T-cell (primary cell): ENCODE results near the gene USP28. TPM values are rescaled to one million over a fixed set of nuclear protein-coding genes. Genes with fewer than 3 reads are reported as not detected.

Experiments used
- total RNA-seq, 35 experiments: library from RNA in 6 of 35; stranded (reverse) in 6 of 35; fragments of 120-200 nt in 1 of 35; gene quantifications; one replicate each; pipeline versions ENCODE4 v1.2.1 to v1.2.4 and lab custom pipeline; 2013 to 2026

USP28 gene
- total RNA-seq, 5 donors from 2014 or later (not counting 1 experiment from before 2014, with no cell fraction given), result 16.8 to 28.5 (median 22.9) TPM

Other genes starting within 250 kb of the USP28 start
- gene TMPRSS5, start 169.3 kb downstream of the USP28 start, total RNA-seq, result 1 to 10 TPM in 3 of 5 donors, under 1 TPM in 2; 0.76 to 1.7 (median 1.2) TPM
- 1 to 10 TPM; 6.7 to 8.7 (median 8.4) TPM for gene ZW10, start 101.9 kb downstream of the USP28 start, total RNA-seq
- not detected for gene CLDN25, start 95.8 kb downstream of the USP28 start, total RNA-seq
- gene HTR3B, start 29.2 kb upstream of the USP28 start, total RNA-seq, result not detected
- under 1 TPM in 1 of 5 donors, not detected in 4; 0.13 TPM for gene HTR3A, start 99.5 kb upstream of the USP28 start, total RNA-seq
- gene ZBTB16, start 184.1 kb upstream of the USP28 start, total RNA-seq, result 10 to 100 TPM in 3 of 5 donors, 1 to 10 TPM in 2; 8.3 to 20.5 (median 12.4) TPM